NCI-H1417 treated with DMSO at 0.1 percent for 48 hours (cell line): ENCODE measurements around the gene DYNLT1.
"Not testable (repeated sequence)": the region's sequence is repeated elsewhere in the genome, so short reads cannot be mapped to it uniquely, and the experiment has no call there.

Source experiments
- DNase-seq: peaks from one replicate; lab custom pipeline; 2025; lab: John Stamatoyannopoulos, UW

The DYNLT1 gene

DNA sequence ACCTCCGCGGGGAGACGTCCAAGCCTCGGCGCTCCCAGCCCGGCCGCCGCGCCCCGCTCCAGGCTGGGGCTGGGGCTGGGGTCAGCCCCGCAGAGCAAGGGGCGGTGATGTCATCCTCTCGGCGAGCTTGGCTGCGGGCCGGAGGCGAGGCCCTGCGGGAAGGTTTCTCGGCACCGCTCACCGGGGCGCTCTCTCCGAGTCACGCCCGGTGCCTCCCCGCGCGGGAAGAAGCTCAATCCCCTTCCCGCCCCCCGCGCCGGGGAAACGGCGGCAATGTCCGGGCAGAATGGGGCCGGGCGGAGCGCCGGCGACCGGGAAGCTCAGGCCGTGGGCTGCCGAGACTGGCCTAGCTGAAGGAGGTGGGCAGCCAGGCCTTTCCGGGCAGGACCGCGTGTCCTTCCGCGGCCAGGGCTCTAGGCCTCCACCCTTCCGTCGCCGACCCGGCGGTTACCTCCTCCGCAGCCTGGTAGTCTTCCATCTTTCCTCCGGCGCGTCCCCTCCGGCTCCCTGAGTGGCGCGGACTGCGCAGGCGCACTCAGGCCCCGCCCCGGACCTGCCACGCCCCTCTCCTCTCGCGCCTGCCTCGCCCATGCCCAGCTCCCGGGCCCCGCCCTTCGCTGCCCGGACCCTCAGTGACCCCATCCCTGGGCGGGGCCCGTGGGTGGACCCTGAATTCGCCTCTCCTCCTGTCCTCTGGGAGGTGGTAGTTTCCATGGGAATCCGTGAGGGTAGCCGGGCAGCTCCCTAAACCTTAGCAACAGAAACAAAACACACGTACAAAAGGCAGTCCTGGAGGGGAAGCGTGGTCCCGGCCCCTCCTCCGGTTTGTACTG is at the start of gene DYNLT1:
TSS of gene DYNLT1 (minus strand) at position 513 of the 833 bp plus-strand sequence. CDS start at position 478, 35 bp downstream.
- peak; percentile 95 for DNase-seq

GRCh38 chr6:158688860-158689259 is 44.3 kb upstream of the DYNLT1 start:
- DNase-seq: no peak

DNA sequence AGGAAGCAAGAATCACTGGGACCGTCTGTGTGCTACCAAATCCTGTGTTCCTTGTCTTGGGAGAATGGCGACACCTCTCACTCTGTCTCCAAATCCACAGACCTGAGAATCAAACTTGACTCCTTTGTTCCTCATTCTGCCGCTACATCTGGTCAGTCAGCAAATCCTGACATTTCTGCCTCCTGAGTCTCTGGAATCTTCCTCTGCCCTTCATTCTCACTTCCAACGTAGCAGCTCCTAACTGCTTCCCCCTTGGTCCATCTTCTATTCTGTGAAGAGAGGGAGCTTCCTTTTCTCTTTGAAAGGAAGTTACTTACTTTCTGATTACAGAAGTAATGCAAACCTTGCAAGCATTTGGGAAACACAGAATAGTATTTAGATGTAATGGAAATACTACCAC is 43.0 kb upstream of the DYNLT1 start:
- no peak for DNase-seq

GRCh38 chr6:158686791-158687381 is 42.3 kb upstream of the DYNLT1 start:
- DNase-seq: no peak

- no peak for DNase-seq
Measured at GRCh38 chr6:158686311-158686710, 41.8 kb upstream of the DYNLT1 start.

GRCh38 chr6:158684745-158685324 is 40.3 kb upstream of the DYNLT1 start:
- DNase-seq: no peak

- no peak for DNase-seq
Measured at GRCh38 chr6:158684311-158684710, 39.8 kb upstream of the DYNLT1 start.

DNA sequence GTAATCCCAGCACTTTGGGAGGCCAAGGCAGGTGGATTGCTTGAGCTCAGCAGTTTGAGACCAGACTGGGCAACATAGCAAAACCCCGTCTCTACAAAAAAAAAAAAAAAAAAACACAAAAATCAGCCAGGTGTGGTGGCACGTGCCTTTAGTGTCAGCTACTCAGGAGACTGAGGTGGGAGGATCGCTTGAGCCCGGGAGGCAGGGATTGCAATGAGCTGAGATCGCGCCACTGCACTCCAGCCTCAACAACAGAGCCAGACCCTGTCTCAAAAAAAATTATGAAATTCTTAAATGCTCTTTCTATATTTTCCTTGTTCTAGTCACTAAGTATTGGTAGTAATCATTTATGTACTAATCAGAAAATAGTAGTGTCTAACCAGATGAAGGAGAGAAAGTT is 35.9 kb upstream of the DYNLT1 start:
- no peak for DNase-seq

DNA sequence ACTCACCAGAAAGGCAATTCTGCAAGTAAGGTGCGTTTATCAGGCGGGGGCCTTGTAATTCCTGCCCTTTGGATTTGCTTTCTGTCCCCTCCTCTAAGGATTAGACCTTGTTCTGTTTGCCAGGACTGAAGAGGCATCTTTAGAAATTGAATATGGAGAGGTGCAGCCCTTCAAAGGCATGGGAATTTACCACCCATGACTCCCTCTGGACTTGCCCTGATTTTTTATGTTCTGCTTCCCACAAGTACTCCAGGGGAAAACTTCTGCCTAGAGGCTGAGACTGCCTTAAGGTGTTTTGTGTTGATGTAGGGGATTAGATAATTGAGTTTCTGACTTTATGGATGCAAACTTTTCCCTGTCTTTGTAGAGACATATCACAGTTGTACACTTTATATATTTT is 35.5 kb upstream of the DYNLT1 start:
- DNase-seq: no peak

GRCh38 chr6:158677906-158678578 is 33.5 kb upstream of the DYNLT1 start:
- DNase-seq: no peak

DNA sequence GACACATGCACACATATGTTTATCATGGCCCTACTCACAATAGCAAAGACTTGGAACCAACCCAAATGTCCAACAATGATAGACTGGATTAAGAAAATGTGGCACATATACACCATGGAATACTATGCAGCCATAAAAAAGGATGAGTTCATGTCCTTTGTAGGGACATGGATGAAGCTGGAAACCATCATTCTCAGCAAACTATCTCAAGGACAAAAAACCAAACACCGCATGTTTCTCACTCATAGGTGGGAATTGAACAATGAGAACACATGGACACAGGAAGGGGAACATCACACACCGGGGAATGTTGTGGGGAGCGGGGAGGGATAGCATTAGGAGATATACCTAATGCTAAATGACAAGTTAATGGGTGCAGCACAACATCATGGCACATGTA is 32.6 kb upstream of the DYNLT1 start:
- DNase-seq: not testable (repeated sequence)

DNA sequence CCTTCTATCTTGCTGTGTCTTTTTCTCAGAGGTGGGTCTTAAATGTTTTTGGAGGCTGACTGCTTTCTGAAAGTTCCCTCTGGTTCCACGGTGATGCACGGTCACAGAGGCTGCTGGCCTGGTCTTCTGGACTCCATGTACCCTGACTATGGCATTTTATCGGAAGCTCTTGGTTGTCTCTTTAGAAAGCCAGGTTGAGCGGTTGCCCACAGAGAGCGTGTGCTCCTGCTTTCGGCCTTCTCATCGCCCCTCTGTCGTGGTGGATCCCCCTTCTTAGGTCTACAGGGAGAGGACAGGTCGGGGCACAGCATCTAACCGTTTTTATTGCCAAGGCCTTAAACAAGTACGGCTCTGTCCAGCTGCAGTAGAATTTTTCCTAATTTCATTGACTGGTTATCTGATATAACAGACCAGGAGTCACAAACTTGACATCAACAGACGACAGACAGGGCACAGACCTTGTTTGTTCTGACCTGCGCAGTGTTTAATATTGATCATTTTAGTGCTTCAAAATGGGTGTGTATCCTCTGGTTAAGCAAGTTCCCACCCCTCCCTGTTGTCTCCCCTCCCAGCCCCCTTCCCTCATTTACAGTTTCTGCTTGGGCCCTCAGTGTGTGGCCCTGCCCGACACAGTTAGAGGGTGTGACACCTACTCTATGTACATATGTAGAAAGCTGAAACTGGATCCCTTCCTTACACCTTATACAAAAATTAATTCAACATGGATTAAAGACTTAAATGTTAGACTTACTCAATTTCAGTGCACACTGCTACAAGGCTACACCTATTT is 30.0 kb upstream of the DYNLT1 start:
- no peak for DNase-seq

DNA sequence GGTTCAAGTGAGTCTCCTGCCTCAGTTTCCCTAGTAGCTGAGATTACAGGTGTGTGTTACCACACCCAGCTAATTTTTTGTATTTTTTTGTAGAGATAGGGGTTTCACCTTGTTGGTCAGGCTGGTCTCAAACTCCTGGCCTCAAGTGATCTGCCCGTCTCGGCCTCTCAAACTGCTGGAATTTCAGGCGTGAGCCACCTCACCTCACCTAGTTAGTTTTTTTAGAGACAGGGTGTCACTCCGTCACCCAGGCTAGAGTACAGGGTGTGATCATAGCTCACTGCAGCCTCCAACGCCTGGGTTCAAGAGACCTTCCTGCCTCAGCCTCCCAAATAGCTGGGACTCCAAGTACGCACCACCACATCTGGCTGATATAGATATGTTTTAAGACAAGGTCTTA is 28.2 kb upstream of the DYNLT1 start:
- DNase-seq: no peak

- DNase-seq: not testable (repeated sequence)
Measured at GRCh38 chr6:158672119-158672518, 27.6 kb upstream of the DYNLT1 start.

DNA sequence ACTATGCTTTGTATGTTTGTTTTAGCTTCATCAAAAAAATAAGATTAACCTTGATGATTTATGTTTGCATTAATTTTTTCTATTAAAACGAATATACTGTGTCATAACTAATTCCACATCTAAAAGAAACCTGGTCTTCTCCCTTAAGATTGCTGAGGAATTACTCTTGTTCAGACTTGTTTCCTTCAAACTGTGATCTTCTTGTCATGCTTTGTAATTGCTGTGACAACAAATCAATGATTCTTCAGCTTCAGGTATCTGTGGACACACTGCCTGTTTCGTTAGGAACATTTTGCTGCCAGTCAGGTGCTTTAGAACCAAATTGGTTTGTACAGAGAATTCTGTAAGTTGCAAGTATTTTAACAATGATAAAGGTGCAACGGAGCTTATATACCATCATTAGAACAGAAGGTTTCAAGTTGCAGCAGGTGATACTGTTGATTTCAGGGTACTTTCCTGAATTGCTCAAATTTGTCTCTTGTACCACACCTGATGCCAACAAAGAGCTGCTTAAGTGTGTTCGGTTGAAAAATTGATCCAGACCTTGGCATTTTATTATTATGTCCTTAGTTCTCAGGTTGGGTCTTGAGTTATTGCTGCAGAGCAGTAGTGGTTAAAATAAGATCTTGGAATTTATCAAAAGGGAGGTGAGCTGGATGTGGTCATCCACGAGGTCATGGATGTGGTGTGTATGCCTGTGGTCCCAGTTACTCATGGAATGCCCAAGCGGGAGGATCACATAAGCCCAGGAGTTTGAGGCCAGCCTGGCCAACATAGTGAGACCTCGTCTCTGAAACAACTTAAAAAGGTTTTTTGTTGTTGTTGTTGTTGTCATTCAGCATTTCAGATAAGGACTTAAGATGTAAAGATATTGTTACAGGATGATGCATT is 24.8 kb upstream of the DYNLT1 start:
- no peak for DNase-seq

DNA sequence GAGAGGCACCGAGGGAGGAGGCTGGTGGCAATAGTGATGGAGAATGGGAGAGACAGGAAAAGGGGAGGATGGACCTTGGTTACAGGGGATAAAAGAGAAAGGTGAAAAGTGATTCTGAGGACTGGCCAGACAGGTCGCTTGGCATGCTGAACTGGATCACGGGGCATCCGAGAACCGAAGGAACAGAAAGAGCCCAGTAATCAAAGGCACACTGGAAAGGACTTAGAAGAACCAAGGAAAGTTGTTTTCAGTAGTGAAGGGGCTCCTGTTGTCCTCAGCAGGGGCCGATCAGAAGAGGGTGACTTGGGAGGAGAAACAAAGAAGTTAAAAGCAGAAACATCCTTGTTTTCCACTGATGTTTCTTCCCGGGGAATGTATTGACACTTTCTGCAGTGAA is 24.2 kb upstream of the DYNLT1 start:
- no peak for DNase-seq

DNA sequence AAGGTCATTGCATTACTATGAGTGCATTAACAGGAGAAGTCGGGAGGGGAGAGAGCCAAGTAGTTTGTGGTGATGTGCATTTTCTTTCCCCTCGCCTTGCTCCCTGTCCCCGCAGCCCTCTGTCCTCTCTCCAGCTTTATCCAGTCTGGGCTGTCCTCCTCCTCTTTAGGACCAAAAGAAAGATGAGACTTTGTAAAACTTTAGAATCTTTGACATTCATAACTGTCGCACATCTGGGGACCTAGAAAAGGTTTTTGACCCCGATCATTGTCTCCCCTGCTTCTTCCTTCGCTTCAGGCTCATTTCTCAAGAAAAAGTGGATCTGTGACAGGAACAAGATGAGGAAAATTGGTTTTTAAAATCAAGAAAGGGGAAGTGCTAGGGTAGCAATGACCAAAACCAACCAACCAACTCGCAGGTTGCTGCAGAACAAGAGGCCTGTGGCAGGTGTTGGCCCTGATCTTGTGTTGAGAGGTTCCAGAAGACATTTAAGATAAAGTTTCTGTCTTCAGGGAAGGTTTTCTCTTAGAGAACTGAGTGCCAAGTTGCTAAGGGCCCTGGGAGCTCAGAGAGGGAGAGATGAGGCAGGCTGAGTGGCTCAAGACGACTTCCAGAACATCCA is 22.9 kb upstream of the DYNLT1 start:
- DNase-seq: no peak

DNA sequence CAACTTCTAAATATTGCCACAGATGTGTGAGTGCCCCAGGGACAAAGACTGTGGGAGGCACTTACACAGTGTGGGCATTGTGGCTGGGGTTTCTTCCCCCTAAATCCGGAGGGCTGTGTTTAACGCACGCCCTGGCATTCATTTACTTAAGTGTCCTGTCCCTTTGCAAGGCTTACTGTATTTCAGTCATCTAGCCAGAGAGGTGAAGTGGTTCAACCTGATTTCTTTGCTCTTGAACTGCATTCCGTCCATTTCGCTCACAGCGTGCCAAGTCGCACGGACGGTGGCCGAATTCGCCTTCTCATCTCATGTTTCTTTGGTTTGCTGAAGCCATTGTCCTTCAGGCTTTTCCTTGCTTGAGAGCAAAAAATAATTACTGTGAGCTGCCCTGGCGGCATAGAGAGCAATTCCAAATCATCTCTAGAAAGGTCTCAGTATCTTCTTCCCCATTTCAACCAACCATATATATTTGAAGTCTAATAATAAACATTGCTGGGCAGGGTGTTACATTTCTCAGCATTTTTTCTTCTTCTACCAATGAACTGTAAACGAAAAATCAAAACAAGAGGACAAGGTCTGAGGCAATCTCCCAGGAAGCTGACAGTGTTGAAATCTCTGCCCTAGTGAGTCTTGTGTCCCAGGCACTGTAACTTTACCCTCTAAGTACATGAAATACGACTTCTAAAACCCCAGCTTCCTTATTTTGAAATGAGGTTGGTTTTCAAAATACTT is 22.3 kb upstream of the DYNLT1 start:
- no peak for DNase-seq

DNA sequence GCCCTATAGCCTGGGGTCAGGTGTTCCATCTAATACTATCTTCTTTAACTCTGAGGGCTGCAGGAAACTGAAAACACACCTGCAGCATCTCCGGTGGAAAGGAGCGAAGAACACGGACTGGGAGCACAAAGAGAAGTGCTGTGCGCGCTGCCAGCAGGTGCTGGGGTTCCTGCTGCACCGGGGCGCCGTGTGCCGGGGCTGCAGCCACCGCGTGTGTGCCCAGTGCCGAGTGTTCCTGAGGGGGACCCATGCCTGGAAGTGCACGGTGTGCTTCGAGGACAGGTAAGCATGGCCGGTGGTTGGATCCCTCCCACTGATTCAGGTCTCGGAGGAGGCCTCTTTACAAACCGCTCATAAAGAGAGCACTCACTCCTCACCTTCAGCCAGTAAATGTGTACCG is 20.8 kb upstream of the DYNLT1 start:
- DNase-seq: no peak
